Measurements from ENCODE around the gene BCR.

GRCh38 chr22:23213022-23213555 is 32.8 kb downstream of the BCR start:
- TF ChIP-seq CTCF (IDR thresholded peaks at IDR 0.05) (no peak), FOXK1 (CRISPR knock-in tag; IDR thresholded peaks at IDR 0.05) (no peak), CDX4 (CRISPR knock-in tag; IDR thresholded peaks at IDR 0.05; ENCODE audit: borderline replicate concordance) (no peak), ATF3 (CRISPR knock-in tag; conservative IDR thresholded peaks at IDR 0.05) (no peak), USF2 (CRISPR knock-in tag; IDR thresholded peaks at IDR 0.05) (no peak), IRF2 (CRISPR knock-in tag; IDR thresholded peaks at IDR 0.05; ENCODE audit: borderline replicate concordance, low read depth) (no peak), ZBTB43 (CRISPR knock-in tag; IDR thresholded peaks at IDR 0.05) (no peak)

All from WTC11 (cell line).